ENCODE measurements around the gene SCLT1. TPM values are rescaled to one million over a fixed set of nuclear protein-coding genes. Genes with fewer than 3 reads are reported as not detected.

SCLT1 gene
- total RNA-seq, 2 experiments from 2014 or later: 18.2 to 18.8 TPM

GRCh38 chr4:128880662-128881061 is 212.7 kb downstream of the SCLT1 start:
- POLR2A ChIA-PET: no interaction called here
- CTCF ChIA-PET: no interaction called here

- POLR2A ChIA-PET: no interaction called here
- CTCF ChIA-PET: no interaction called here
These were observed 213.4 kb downstream of the SCLT1 start for GRCh38 chr4:128879971-128880370.

- CTCF ChIA-PET: no interaction called here
- POLR2A ChIA-PET: no interaction called here
These were observed 214.1 kb downstream of the SCLT1 start for GRCh38 chr4:128879283-128879682.

- POLR2A ChIA-PET: no interaction called here
These were observed 215.4 kb downstream of the SCLT1 start for GRCh38 chr4:128877934-128878333.

GRCh38 chr4:128876200-128876599 is 217.1 kb downstream of the SCLT1 start:
- POLR2A ChIA-PET: no interaction called here
- CTCF ChIA-PET: no interaction called here

More at GRCh38 chr4:128877934-128878333, 215.4 kb downstream of the SCLT1 start:
- CTCF ChIA-PET: no interaction called here

GRCh38 chr4:128871948-128872347 is 221.4 kb downstream of the SCLT1 start:
- ChIA-PET CTCF (no interaction called here), POLR2A (no interaction called here)

- POLR2A ChIA-PET: no interaction called here
- CTCF ChIA-PET: no interaction called here
These were observed 223.4 kb downstream of the SCLT1 start for GRCh38 chr4:128869776-128870509.

- CTCF ChIA-PET: no interaction called here
- POLR2A ChIA-PET: no interaction called here
These were observed 224.6 kb downstream of the SCLT1 start for GRCh38 chr4:128868758-128869157.

GRCh38 chr4:128866691-128867090 is 226.6 kb downstream of the SCLT1 start:
- ChIA-PET CTCF (interaction anchor here (0.5 kb wide), 1 partner anchor 114 kb away, joined by 3 read pairs; no protein-coding TSS in a partner anchor), POLR2A (no interaction called here)

- CTCF ChIA-PET: no interaction called here
- POLR2A ChIA-PET: no interaction called here
These were observed 227.1 kb downstream of the SCLT1 start for GRCh38 chr4:128866269-128866668.

- CTCF ChIA-PET: no interaction called here
- POLR2A ChIA-PET: no interaction called here
These were observed 228.2 kb downstream of the SCLT1 start for GRCh38 chr4:128865132-128865531.

GRCh38 chr4:128863312-128864075 is 229.8 kb downstream of the SCLT1 start:
- ChIA-PET POLR2A (interaction anchor here (1.8 kb wide), 1 partner anchor 51 kb away, joined by 9 read pairs; no protein-coding TSS in a partner anchor), CTCF (interaction anchor here (0.7 to 3.0 kb wide), 8 partner anchors 9 to 409 kb away, joined by 3 to 9 read pairs (median 3); no protein-coding TSS in a partner anchor)

GRCh38 chr4:128862608-128863311 is 230.6 kb downstream of the SCLT1 start:
- CTCF ChIA-PET: interaction anchor here (0.7 to 3.0 kb wide), 11 partner anchors 8 to 408 kb away, joined by 3 to 9 read pairs (median 3); no protein-coding TSS in a partner anchor
- POLR2A ChIA-PET: interaction anchor here (1.8 kb wide), 1 partner anchor 51 kb away, joined by 9 read pairs; no protein-coding TSS in a partner anchor

- POLR2A ChIA-PET: interaction anchor here (1.8 kb wide), 1 partner anchor 50 kb away, joined by 9 read pairs; no protein-coding TSS in a partner anchor
- CTCF ChIA-PET: interaction anchor here (0.7 to 3.0 kb wide), 5 partner anchors 7 to 408 kb away, joined by 3 to 9 read pairs (median 3); no protein-coding TSS in a partner anchor
These were observed 231.4 kb downstream of the SCLT1 start for GRCh38 chr4:128861856-128862518.

GRCh38 chr4:128859887-128860677 is 233.3 kb downstream of the SCLT1 start:
- POLR2A ChIA-PET: no interaction called here
- CTCF ChIA-PET: interaction anchor here (0.5 to 1.4 kb wide), 2 partner anchors 45 to 50 kb away, joined by 3 read pairs; partner anchors contain the start of gene JADE1

GRCh38 chr4:128858879-128859671 is 234.3 kb downstream of the SCLT1 start:
- POLR2A ChIA-PET: no interaction called here

GRCh38 chr4:128856246-128856645 is 237.1 kb downstream of the SCLT1 start:
- POLR2A ChIA-PET: interaction anchor here (2.4 kb wide), 1 partner anchor 44 kb away, joined by 14 read pairs; no protein-coding TSS in a partner anchor
- CTCF ChIA-PET: no interaction called here

More at GRCh38 chr4:128858879-128859671, 234.3 kb downstream of the SCLT1 start:
- CTCF ChIA-PET: interaction anchor here (1.4 kb wide), 1 partner anchor 49 kb away, joined by 3 read pairs; the partner anchor contains the start of gene JADE1

- POLR2A ChIA-PET: interaction anchor here (2.4 kb wide), 1 partner anchor 44 kb away, joined by 14 read pairs; no protein-coding TSS in a partner anchor
- CTCF ChIA-PET: interaction anchor here (2.5 kb wide), 1 partner anchor 8 kb away, joined by 9 read pairs; no protein-coding TSS in a partner anchor
These were observed 237.7 kb downstream of the SCLT1 start for GRCh38 chr4:128855621-128856020.

Measured in activated CD8-positive, alpha-beta memory T cell treated with anti-CD3 and anti-CD28 coated beads for 36 hours (primary cell).